Measurements from ENCODE around the gene RIMS4. TPM values are rescaled to one million over a fixed set of nuclear protein-coding genes. Genes with fewer than 3 reads are reported as not detected.

RIMS4 gene
- total and polyA plus RNA-seq, 2 of the 13 experiments (the other 11 are each of a cell fraction or from before 2014, with no cell fraction given), result 0.01 to 0.07 TPM

DNA sequence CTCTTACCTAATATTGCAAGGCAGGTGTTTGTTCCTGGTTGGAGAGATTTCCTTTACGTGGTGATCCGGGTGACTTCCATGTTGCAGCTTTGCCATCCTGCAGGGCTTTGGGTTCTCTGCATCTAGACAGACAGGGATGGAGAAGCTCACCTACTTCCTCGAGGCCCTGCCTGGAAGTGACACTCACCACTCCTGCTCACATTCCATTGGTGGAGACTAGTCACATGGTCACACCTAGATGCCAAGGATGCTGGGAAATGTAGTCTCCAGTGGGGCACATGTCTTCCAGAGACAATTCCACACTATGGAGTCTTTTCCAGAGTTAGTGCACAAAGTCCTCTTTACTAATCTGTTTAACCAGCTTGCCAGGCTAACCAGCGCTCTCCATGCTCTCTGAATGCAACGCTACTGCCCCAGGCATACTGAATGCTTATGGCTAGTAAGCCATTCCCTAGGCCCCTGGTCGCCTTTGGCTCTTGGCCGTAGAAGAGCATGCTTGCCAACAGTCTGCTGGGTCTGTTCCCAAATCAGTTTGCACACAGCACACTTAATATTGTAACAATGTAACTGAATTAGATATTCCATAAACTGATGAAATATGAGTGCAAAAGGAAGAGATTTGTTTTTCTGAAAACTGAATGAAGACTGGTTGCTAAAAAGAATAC is 71.4 kb downstream of the RIMS4 start (continued):
- TF ChIP-seq FOXK1 (CRISPR knock-in tag; IDR thresholded peaks at IDR 0.05; ENCODE audit: borderline replicate concordance, low read depth), result no peak

DNA sequence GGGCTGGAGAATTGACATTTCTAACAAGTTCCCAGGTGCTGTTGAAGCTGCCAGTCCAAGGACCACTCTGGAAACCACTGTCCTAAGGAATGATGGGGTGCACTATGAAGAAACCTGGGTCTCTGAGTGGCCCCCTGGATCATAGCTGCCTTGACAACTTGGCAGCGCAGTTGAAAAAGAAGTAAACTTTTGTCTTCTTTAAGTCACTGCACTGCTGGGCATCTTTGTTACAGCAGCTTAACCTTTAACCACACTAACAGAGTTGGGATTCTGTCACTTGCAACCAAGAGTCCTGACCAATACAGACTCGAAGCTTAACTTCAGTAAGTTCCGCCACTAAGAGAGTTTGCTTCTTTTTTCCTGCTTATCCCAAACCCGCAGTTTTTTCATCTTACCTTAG is 73.2 kb downstream of the RIMS4 start:
- Histone ChIP-seq H3K4me1 (ENCODE audit: insufficient read depth, low read length) (peaks cover 14% of the 10 kb centered on the region), H2AFZ (ENCODE audit: low read length) (no peak overlapping the region), H3K27me3 (ENCODE audit: control insufficient read depth in 1 of 2, insufficient read depth in 2 of 2, low read length in 2 of 2) (peaks cover 0 to 3% of the 10 kb centered on the region in 2 experiments; a peak in 2 of 5 replicates), H3K27ac (ENCODE audit: extremely low read length, insufficient read depth, low read length) (no peak overlapping the region), H3K4me2 (ENCODE audit: low read depth, low read length) (no peak overlapping the region), H3K4me3 (replicated peaks in 1 of 3; ENCODE audit: insufficient read depth in 1 of 3, low read depth in 2 of 3, low read length in 3 of 3) (no peak overlapping the region), H4K20me1 (ENCODE audit: insufficient read depth, low read length) (no peaks in the 10 kb centered on the region), H3K36me3 (replicated peaks in 1 of 2; ENCODE audit: control insufficient read depth in 1 of 2, insufficient read depth in 2 of 2, low read length in 2 of 2) (no peaks in the 10 kb centered on the region), H3K9me3 (ENCODE audit: low read length) (peaks cover 8% of the 10 kb centered on the region), H3K9ac (ENCODE audit: insufficient read depth, low read depth, low read length) (no peak overlapping the region), H3K79me2 (ENCODE audit: insufficient read depth, low read length) (no peaks in the 10 kb centered on the region)
- intact Hi-C loops (cut with micrococcal nuclease; ENCODE audit: unreplicated experiment), result no loop called here
- WGBS (ENCODE audit: low lambda C conversion rate), result 71% methylated on average over 4 of the region's 4 CpGs
- ChIA-PET CTCF (ENCODE audit: low intra/inter-chr PET ratio, low total read pairs) (interaction anchor here (5.5 kb wide), 1 partner anchor 52 kb away, joined by 170 read pairs; no protein-coding TSS in a partner anchor), POLR2A (interaction anchor here (1.0 kb wide), 1 partner anchor 10 kb away, joined by 3 read pairs; no protein-coding TSS in a partner anchor)
- FAIRE-seq (no peak), ATAC-seq (no peak), DNase-seq (ENCODE audit: low spot score) (no peak)
- BruUV-seq (replicated peaks), result no TSS peak
- in situ Hi-C loops (cut with HindIII; ENCODE audit: extremely low pct_ligation_motif_present, low pct_unique_long_range_greater_than_20kb), result no loop called here
- TF ChIP-seq PLRG1 (conservative IDR thresholded peaks at IDR 0.05) (no peak), HOXA5 (CRISPR knock-in tag; IDR thresholded peaks at IDR 0.05) (no peak), TCF7L2 (IDR thresholded peaks at IDR 0.05; ENCODE audit: low read depth, low read length) (no peak), HNF4G (IDR thresholded peaks at IDR 0.05; ENCODE audit: borderline replicate concordance, low read depth, low read length) (no peak), HNF4G (CRISPR knock-in tag; IDR thresholded peaks at IDR 0.05; ENCODE audit: borderline replicate concordance, low read depth) (no peak), ZNF12 (CRISPR knock-in tag; IDR thresholded peaks at IDR 0.05) (peak; percentile 96)
- TF ChIP-seq, protein P1, sequence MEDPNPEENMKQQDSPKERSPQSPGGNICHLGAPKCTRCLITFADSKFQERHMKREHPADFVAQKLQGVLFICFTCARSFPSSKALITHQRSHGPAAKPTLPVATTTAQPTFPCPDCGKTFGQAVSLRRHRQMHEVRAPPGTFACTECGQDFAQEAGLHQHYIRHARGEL (CRISPR knock-in tag; IDR thresholded peaks at IDR 0.05), result 0 out of 2 replicates have a peak, but pooled peaks have one; percentile 28
- TF ChIP-seq, protein P2, sequence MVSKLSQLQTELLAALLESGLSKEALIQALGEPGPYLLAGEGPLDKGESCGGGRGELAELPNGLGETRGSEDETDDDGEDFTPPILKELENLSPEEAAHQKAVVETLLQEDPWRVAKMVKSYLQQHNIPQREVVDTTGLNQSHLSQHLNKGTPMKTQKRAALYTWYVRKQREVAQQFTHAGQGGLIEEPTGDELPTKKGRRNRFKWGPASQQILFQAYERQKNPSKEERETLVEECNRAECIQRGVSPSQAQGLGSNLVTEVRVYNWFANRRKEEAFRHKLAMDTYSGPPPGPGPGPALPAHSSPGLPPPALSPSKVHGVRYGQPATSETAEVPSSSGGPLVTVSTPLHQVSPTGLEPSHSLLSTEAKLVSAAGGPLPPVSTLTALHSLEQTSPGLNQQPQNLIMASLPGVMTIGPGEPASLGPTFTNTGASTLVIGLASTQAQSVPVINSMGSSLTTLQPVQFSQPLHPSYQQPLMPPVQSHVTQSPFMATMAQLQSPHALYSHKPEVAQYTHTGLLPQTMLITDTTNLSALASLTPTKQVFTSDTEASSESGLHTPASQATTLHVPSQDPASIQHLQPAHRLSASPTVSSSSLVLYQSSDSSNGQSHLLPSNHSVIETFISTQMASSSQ (IDR thresholded peaks at IDR 0.05; ENCODE audit: low read depth), result no peak
- TF ChIP-seq, protein P2 (CRISPR knock-in tag; IDR thresholded peaks at IDR 0.05; ENCODE audit: borderline replicate concordance), result no peak
- TF ChIP-seq, protein P3, sequence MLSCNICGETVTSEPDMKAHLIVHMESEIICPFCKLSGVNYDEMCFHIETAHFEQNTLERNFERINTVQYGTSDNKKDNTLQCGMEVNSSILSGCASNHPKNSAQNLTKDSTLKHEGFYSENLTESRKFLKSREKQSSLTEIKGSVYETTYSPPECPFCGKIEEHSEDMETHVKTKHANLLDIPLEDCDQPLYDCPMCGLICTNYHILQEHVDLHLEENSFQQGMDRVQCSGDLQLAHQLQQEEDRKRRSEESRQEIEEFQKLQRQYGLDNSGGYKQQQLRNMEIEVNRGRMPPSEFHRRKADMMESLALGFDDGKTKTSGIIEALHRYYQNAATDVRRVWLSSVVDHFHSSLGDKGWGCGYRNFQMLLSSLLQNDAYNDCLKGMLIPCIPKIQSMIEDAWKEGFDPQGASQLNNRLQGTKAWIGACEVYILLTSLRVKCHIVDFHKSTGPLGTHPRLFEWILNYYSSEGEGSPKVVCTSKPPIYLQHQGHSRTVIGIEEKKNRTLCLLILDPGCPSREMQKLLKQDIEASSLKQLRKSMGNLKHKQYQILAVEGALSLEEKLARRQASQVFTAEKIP (CRISPR knock-in tag; IDR thresholded peaks at IDR 0.05; ENCODE audit: borderline replicate concordance), result no peak
- TF ChIP-seq, protein P4, sequence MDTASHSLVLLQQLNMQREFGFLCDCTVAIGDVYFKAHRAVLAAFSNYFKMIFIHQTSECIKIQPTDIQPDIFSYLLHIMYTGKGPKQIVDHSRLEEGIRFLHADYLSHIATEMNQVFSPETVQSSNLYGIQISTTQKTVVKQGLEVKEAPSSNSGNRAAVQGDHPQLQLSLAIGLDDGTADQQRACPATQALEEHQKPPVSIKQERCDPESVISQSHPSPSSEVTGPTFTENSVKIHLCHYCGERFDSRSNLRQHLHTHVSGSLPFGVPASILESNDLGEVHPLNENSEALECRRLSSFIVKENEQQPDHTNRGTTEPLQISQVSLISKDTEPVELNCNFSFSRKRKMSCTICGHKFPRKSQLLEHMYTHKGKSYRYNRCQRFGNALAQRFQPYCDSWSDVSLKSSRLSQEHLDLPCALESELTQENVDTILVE (CRISPR knock-in tag; IDR thresholded peaks at IDR 0.05), result no peak
- TF ChIP-seq, protein P5, sequence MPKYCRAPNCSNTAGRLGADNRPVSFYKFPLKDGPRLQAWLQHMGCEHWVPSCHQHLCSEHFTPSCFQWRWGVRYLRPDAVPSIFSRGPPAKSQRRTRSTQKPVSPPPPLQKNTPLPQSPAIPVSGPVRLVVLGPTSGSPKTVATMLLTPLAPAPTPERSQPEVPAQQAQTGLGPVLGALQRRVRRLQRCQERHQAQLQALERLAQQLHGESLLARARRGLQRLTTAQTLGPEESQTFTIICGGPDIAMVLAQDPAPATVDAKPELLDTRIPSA (CRISPR knock-in tag; IDR thresholded peaks at IDR 0.05; ENCODE audit: borderline replicate concordance), result no peak
- TF ChIP-seq, protein P6, sequence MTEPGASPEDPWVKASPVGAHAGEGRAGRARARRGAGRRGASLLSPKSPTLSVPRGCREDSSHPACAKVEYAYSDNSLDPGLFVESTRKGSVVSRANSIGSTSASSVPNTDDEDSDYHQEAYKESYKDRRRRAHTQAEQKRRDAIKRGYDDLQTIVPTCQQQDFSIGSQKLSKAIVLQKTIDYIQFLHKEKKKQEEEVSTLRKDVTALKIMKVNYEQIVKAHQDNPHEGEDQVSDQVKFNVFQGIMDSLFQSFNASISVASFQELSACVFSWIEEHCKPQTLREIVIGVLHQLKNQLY (CRISPR knock-in tag; IDR thresholded peaks at IDR 0.05), result no peak
